ENCODE measurements around the gene PRKG1. TPM values are rescaled to one million over a fixed set of nuclear protein-coding genes. Genes with fewer than 3 reads are reported as not detected.

PRKG1 gene
- total RNA-seq, 1 experiment from 2014 or later = 16.5 TPM

GRCh38 chr10:51117794-51118193 is 43.5 kb downstream of the PRKG1 start (continued):
- TF ChIP-seq, protein P1, sequence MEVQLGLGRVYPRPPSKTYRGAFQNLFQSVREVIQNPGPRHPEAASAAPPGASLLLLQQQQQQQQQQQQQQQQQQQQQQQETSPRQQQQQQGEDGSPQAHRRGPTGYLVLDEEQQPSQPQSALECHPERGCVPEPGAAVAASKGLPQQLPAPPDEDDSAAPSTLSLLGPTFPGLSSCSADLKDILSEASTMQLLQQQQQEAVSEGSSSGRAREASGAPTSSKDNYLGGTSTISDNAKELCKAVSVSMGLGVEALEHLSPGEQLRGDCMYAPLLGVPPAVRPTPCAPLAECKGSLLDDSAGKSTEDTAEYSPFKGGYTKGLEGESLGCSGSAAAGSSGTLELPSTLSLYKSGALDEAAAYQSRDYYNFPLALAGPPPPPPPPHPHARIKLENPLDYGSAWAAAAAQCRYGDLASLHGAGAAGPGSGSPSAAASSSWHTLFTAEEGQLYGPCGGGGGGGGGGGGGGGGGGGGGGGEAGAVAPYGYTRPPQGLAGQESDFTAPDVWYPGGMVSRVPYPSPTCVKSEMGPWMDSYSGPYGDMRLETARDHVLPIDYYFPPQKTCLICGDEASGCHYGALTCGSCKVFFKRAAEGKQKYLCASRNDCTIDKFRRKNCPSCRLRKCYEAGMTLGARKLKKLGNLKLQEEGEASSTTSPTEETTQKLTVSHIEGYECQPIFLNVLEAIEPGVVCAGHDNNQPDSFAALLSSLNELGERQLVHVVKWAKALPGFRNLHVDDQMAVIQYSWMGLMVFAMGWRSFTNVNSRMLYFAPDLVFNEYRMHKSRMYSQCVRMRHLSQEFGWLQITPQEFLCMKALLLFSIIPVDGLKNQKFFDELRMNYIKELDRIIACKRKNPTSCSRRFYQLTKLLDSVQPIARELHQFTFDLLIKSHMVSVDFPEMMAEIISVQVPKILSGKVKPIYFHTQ (CRISPR knock-in tag; IDR thresholded peaks at IDR 0.05) = no peak
- TF ChIP-seq NFATC4 (CRISPR knock-in tag; IDR thresholded peaks at IDR 0.05) (no peak), NFE2L1 (CRISPR knock-in tag; IDR thresholded peaks at IDR 0.05) (no peak), ELF4 (CRISPR knock-in tag; IDR thresholded peaks at IDR 0.05; ENCODE audit: low read depth) (no peak)

DNA sequence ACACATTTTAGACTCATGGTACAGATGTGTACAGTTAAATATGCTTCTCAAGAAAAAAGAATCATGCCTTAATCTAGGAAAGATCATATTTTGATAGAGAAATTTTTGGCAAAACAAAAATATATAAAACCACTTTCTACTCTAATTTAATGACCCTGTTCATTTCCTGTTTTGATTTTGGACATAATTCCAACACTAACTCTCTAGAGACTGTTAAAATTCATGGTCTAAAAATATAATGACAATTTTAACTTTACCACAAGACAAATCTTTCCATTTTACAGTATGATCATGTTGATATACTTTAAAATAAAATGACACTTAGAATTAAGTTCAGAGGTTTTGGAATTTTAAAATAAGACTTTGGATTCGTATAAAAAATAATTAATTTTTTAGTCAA is 45.2 kb downstream of the PRKG1 start:
- Mint-ChIP-seq H3K9me3 (peaks cover 8% of the 10 kb centered on the region; the same call in 1 of the 2 replicates), H3K4me3 (no peak overlapping the region), H3K27ac (no peak overlapping the region), H3K36me3 (no peaks in the 10 kb centered on the region), H3K27me3 (ENCODE audit: low read depth) (no peaks in the 10 kb centered on the region), H3K4me1 (peaks cover 18% of the 10 kb centered on the region)
- ATAC-seq (no peak), DNase-seq (ENCODE audit: low spot score) (no peak)
- ChIA-PET CTCF (interaction anchor here (1.3 kb wide), 1 partner anchor 15 kb away, joined by 5 read pairs; no protein-coding TSS in a partner anchor), POLR2A (no interaction called here)
- TF ChIP-seq FOXK1 (CRISPR knock-in tag; IDR thresholded peaks at IDR 0.05) (no peak), ZNF317 (CRISPR knock-in tag; IDR thresholded peaks at IDR 0.05; ENCODE audit: borderline replicate concordance, low read depth) (no peak), FOXP1 (CRISPR knock-in tag; IDR thresholded peaks at IDR 0.05; ENCODE audit: borderline replicate concordance) (no peak), ZNF138 (CRISPR knock-in tag; conservative IDR thresholded peaks at IDR 0.05) (no peak), ZMAT4 (CRISPR knock-in tag; IDR thresholded peaks at IDR 0.05) (no peak), RORB (CRISPR knock-in tag; IDR thresholded peaks at IDR 0.05) (no peak), ZNF219 (CRISPR knock-in tag; IDR thresholded peaks at IDR 0.05; ENCODE audit: borderline replicate concordance) (no peak), OVOL2 (CRISPR knock-in tag; IDR thresholded peaks at IDR 0.05; ENCODE audit: borderline replicate concordance) (no peak), CBFB (CRISPR knock-in tag; IDR thresholded peaks at IDR 0.05; ENCODE audit: low read depth) (no peak), NFE2L1 (CRISPR knock-in tag; IDR thresholded peaks at IDR 0.05) (no peak), MAX (CRISPR knock-in tag; IDR thresholded peaks at IDR 0.05) (no peak), ATF6 (CRISPR knock-in tag; IDR thresholded peaks at IDR 0.05) (no peak), TEAD1 (CRISPR knock-in tag; IDR thresholded peaks at IDR 0.05) (no peak), ZNF121 (CRISPR knock-in tag; IDR thresholded peaks at IDR 0.05) (no peak), CREB1 (CRISPR knock-in tag; IDR thresholded peaks at IDR 0.05) (no peak), HMGA2 (CRISPR knock-in tag; IDR thresholded peaks at IDR 0.05) (no peak)
- TF ChIP-seq, protein P1 (CRISPR knock-in tag; IDR thresholded peaks at IDR 0.05) = no peak
- TF ChIP-seq, protein P2, sequence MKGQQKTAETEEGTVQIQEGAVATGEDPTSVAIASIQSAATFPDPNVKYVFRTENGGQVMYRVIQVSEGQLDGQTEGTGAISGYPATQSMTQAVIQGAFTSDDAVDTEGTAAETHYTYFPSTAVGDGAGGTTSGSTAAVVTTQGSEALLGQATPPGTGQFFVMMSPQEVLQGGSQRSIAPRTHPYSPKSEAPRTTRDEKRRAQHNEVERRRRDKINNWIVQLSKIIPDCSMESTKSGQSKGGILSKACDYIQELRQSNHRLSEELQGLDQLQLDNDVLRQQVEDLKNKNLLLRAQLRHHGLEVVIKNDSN (CRISPR knock-in tag; IDR thresholded peaks at IDR 0.05) = no peak

All from WTC11 (cell line).